Spleen (tissue), 7 donors: ENCODE results near the gene CALY.

Experiments
- POLR2A ChIP-seq, 3 donors: fragments of 450-650 bp; IDR thresholded peaks; one replicate each; pipeline ENCODE4 v1.5.1; 2017; ENCODE audit warnings: antibody characterized with exemption in 3 of 3, mild to moderate bottlenecking in 1 of 3
- POLR2AphosphoS5 ChIP-seq, 3 donors: sonication (generic); formaldehyde crosslinking; IDR thresholded peaks; one replicate each; pipeline ENCODE4 v1.5.1; 2017; ENCODE audit warnings: antibody characterized with exemption in 3 of 3
- TF ChIP-seq, protein P1 (sequence below), 11 experiments: fragments of 200-600 bp in 7 of 11; fragments of 450-650 bp in 4 of 11; sonication (generic) in 4 of 11; IDR thresholded peaks in 8 of 11; conservative IDR thresholded peaks in 3 of 11; 1 replicate in 7 of 11; 2 replicates in 4 of 11; pipeline versions ENCODE4 v1.4.0 to v1.8.0; 2016 to 2021; ENCODE audit warnings: antibody characterized with exemption in 11 of 11, inconsistent platforms in 4 of 11, mild to moderate bottlenecking in 1 of 11
- donor health status: DM: no; HTN: no; CAD: no; lungs with moderate emphysema.
- donor health status: DM: no; HTN: no; CAD: no.
- donor health status: DM: no; HTN: no; CAD: no.

DNA sequence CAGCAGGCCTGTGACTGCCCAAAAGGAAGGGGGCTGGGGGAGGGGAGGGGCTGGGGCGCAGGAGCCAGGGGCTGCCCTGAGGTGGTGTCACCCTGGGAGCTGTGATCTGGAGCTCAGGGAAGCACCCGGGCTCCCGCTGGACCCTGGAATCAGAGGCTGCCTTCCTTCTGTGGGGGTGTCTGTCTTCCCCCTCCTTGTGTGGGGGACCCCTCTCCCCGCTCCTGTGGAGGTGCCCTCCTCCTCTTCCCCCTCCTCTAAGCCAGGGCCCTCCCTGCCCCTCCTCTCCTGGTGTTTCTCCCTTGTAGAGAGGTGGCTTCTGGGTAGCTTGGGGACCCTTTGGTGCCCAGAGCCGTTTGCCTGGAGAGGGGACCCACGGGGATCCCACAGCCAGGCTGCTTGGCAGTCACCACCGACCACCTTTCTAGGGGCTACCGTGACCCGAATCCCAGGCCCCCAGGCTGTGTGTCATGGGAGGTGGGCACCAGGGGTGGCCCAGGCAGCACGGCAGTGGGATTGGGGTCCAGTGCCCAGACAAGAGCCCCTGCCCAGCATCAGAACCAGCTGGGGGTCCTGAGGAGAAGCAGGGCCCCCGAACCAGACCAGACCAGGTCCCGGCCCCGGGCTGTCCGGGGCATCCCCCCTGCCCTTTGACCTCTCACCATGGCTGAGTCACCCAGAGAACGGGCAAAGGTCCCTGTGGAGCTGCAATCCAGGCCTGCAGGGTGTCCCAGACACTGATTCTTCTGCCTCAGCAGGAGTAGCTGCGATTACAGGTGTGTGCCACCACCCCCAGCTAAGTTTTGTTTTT, 11.2 kb upstream of the CALY start:
- TF ChIP-seq POLR2AphosphoS5 (IDR thresholded peaks at IDR 0.05) (peak in 1 of 3 donors; percentile 44), POLR2A (IDR thresholded peaks at IDR 0.05) (no peak)
- TF ChIP-seq, protein P1, sequence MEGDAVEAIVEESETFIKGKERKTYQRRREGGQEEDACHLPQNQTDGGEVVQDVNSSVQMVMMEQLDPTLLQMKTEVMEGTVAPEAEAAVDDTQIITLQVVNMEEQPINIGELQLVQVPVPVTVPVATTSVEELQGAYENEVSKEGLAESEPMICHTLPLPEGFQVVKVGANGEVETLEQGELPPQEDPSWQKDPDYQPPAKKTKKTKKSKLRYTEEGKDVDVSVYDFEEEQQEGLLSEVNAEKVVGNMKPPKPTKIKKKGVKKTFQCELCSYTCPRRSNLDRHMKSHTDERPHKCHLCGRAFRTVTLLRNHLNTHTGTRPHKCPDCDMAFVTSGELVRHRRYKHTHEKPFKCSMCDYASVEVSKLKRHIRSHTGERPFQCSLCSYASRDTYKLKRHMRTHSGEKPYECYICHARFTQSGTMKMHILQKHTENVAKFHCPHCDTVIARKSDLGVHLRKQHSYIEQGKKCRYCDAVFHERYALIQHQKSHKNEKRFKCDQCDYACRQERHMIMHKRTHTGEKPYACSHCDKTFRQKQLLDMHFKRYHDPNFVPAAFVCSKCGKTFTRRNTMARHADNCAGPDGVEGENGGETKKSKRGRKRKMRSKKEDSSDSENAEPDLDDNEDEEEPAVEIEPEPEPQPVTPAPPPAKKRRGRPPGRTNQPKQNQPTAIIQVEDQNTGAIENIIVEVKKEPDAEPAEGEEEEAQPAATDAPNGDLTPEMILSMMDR (IDR thresholded peaks at IDR 0.05 in 8 of 11, conservative IDR thresholded peaks at IDR 0.05 in 3 of 11), result no peak
